K562 (cell line): ENCODE measurements around the gene GTF2H4. TPM values are rescaled to one million over a fixed set of nuclear protein-coding genes. Genes with fewer than 3 reads are reported as not detected.

Source experiments
- BRD4 ChIP-seq: fragments of 200-600 bp; sonication (generic); IDR thresholded peaks from 2 replicates; pipeline ENCODE4 v1.6.1; 2017; ENCODE audit warnings: inconsistent platforms
- ETV5 ChIP-seq: sonication (generic); formaldehyde crosslinking; IDR thresholded peaks from 2 replicates; pipeline ENCODE4 v1.4.0; 2020; ENCODE audit warnings: low read depth, mild to moderate bottlenecking, missing genetic modification reagents
- HEY1 ChIP-seq: fragments of 250-450 bp; sonication (Bioruptor Pico); IDR thresholded peaks from 2 replicates; pipeline ENCODE4 v1.5.0; 2020; ENCODE audit warnings: mild to moderate bottlenecking, moderate library complexity, borderline replicate concordance
- PTBP1 ChIP-seq: fragments of 200-400 bp; formaldehyde crosslinking; IDR thresholded peaks from 2 replicates; pipeline ENCODE4 v1.6.1; 2017; ENCODE audit warnings: low read depth, low read length
- SMARCA4 ChIP-seq: fragments of 450-650 bp; IDR thresholded peaks from 2 replicates; pipeline ENCODE4 v1.6.1; 2016
- ZNF583 ChIP-seq: fragments of 250-450 bp; sonication (Bioruptor Pico); IDR thresholded peaks from 2 replicates; pipeline ENCODE4 v1.4.0; 2020
- ZNF707 ChIP-seq: fragments of 250-450 bp; sonication (Bioruptor Pico); conservative IDR thresholded peaks from 2 replicates; pipeline ENCODE4 v1.8.0; 2022; ENCODE audit warnings: inconsistent platforms, mild to moderate bottlenecking, moderate library complexity
- polyA plus RNA-seq, 8 experiments: library from polyadenylated mRNA; depleted of rRNA in 4 of 8; stranded (reverse) in 5 of 8; unstranded in 3 of 8; fragments of >200 nt; fragmentation: Nextera tagmentation in 2 of 8; fragmentation: Illumina TruSeq in 1 of 8; extraction: Ambion mirVana in 2 of 8; extraction: Trizol in 1 of 8; gene quantifications; 2 replicates each; pipeline versions ENCODE4 v1.2.1 to v1.2.3, GENCODE V29; 2011 to 2014; ENCODE audit warnings: inconsistent platforms in 1 of 8, missing spikeins in 1 of 8
- total RNA-seq, 7 experiments: library from RNA; depleted of rRNA in 6 of 7; stranded (reverse); fragments of >200 nt in 6 of 7; fragmentation: Illumina TruSeq in 2 of 7; extraction: Trizol in 2 of 7; gene quantifications; 2 replicates each; pipeline versions ENCODE4 v1.2.1 to v1.2.3, GENCODE V29; 2011 to 2021; ENCODE audit warnings: low replicate concordance in 1 of 7
- TF ChIP-seq, protein P1 (sequence below), 2 experiments: fragments of 450-650 bp; IDR thresholded peaks; 2 replicates each; pipeline ENCODE4 v1.6.1; 2016; ENCODE audit warnings: mild to moderate bottlenecking in 2 of 2, borderline replicate concordance in 1 of 2, low read depth in 1 of 2, moderate library complexity in 1 of 2
- TF ChIP-seq, protein P2 (sequence below): fragments of 450-650 bp; IDR thresholded peaks from 2 replicates; pipeline ENCODE4 v1.6.1; 2014; ENCODE audit warnings: low read depth, mild to moderate bottlenecking, moderate library complexity, borderline replicate concordance
- TF ChIP-seq, protein P3 (sequence below): fragments of 250-450 bp; sonication (Bioruptor Pico); IDR thresholded peaks from 2 replicates; pipeline ENCODE4 v1.8.0; 2022; ENCODE audit warnings: moderate library complexity, mild to moderate bottlenecking, inconsistent platforms
- TF ChIP-seq, protein P4 (sequence below): fragments of 450-650 bp; conservative IDR thresholded peaks from 2 replicates; pipeline ENCODE4 v1.6.1; 2016; ENCODE audit warnings: missing genetic modification characterization, low read depth, mild to moderate bottlenecking, control low read depth, missing compliant biosample characterization

GTF2H4 gene
- total and polyA plus RNA-seq, 9 of the 15 experiments (the other 6 are each of a cell fraction or from before 2014, with no cell fraction given): 3.6 to 86.1 (median 39.6) TPM

DNA sequence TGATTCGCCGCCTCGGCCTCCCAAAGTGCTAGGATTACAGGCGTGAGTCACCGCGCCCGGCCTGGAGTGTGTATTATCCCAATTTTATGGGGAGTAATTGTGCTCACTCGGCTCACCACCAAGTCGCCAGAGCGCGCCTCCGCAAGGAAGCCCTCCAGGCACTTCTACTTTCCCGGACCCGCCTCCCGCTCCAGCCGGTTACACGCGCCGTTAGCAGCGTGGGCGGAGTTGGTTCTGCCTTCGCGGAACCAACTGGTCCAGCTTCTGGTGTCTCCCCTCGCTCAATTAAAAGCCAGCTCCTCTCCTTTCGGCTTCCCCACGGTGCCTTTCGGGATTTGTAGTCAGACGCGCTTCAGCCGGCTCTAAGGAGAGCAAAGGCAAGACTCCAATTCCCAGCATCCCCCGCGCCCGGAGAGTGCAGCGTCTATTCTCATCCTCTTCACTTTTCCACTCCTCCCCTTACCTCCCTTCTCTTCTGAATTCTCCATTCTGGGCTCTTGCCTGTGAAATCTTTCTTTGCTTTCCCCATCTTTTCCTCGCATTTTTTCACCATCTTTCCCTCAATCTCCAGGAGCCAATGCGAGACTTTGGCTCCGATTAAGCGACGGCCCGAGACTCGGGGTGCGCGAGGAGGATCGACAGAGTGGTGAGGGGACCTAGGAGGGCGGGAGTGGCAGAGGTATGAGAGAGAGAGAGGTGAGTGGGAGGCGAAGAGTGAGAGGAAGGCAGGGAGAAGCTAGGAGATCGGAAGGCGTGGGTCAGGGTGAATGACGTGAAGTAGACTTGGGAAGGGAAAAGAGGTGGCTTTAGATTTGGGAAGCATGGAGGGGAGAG is at the start of gene GTF2H4 (continued):
- TF ChIP-seq, protein P1, sequence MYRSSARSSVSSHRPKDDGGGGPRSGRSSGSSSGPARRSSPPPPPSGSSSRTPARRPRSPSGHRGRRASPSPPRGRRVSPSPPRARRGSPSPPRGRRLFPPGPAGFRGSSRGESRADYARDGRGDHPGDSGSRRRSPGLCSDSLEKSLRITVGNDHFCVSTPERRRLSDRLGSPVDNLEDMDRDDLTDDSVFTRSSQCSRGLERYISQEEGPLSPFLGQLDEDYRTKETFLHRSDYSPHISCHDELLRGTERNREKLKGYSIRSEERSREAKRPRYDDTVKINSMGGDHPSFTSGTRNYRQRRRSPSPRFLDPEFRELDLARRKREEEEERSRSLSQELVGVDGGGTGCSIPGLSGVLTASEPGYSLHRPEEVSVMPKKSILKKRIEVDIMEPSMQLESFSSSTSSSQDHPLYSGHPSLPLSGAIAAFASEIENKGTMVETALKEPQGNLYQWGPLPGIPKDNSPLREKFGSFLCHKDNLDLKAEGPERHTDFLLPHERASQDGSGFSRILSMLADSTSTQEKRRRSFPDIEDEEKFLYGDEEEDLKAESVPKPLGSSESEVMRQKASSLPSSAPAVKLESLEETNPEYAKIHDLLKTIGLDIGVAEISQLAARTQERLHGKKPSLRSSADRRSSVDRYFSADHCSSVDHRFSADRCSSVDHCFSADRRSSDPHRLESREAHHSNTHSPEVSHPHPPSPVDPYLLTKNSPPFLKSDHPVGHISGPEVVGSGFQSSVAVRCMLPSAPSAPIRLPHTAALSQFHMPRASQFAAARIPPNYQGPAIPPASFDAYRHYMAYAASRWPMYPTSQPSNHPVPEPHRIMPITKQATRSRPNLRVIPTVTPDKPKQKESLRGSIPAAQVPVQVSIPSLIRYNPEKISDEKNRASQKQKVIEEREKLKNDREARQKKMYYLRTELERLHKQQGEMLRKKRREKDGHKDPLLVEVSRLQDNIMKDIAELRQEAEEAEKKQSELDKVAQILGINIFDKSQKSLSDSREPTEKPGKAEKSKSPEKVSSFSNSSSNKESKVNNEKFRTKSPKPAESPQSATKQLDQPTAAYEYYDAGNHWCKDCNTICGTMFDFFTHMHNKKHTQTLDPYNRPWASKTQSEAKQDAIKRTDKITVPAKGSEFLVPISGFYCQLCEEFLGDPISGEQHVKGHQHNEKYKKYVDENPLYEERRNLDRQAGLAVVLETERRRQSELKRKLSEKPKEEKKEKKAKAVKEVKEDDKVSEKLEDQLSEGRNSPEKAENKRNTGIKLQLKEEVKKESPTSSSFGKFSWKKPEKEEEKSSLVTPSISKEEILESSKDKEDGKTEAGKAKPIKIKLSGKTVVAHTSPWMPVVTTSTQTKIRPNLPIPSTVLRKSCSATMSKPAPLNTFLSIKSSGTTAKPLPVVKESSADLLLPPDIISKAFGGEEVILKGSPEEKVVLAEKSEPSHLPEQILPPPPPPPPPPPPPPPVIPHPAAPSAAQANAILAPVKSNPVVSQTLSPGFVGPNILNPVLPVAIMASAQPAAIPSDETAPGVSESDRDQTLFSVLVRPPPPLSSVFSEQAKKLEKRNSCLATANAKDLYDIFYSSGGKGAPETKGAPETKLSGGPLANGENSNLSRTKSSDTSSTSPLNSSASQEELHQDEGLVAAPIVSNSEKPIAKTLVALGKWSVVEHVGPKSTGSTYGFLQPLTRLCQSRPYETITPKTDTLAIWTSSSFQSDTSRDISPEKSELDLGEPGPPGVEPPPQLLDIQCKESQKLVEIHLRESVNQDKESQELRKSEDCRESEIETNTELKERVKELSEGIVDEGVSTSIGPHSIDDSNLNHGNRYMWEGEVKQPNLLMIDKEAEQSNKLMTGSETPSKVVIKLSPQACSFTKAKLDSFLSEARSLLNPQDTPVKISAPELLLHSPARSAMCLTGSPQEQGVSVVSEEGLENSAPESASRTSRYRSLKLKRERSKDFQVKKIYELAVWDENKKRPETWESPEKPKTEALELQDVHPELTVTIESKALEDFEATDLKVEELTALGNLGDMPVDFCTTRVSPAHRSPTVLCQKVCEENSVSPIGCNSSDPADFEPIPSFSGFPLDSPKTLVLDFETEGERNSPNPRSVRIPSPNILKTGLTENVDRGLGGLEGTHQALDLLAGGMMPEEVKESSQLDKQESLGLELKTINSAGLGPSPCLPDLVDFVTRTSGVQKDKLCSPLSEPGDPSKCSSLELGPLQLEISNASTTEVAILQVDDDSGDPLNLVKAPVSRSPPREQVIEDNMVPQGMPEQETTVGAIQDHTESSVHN (IDR thresholded peaks at IDR 0.05; ENCODE audit: borderline replicate concordance in 1 of 2, low read depth in 1 of 2): peak in 1 of 2 experiments; percentile 34; a peak in 1 of 4 replicates
- 0 out of 2 replicates have a peak, but pooled peaks have one; percentile 32 for TF ChIP-seq BRD4
- TF ChIP-seq, protein P2, sequence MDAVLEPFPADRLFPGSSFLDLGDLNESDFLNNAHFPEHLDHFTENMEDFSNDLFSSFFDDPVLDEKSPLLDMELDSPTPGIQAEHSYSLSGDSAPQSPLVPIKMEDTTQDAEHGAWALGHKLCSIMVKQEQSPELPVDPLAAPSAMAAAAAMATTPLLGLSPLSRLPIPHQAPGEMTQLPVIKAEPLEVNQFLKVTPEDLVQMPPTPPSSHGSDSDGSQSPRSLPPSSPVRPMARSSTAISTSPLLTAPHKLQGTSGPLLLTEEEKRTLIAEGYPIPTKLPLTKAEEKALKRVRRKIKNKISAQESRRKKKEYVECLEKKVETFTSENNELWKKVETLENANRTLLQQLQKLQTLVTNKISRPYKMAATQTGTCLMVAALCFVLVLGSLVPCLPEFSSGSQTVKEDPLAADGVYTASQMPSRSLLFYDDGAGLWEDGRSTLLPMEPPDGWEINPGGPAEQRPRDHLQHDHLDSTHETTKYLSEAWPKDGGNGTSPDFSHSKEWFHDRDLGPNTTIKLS: peak; percentile 98
- no peak for TF ChIP-seq HEY1
- TF ChIP-seq, protein P3, sequence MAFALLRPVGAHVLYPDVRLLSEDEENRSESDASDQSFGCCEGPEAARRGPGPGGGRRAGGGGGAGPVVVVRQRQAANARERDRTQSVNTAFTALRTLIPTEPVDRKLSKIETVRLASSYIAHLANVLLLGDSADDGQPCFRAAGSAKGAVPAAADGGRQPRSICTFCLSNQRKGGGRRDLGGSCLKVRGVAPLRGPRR (CRISPR knock-in tag): no peak
- peak; percentile 94 for TF ChIP-seq ZNF583 (CRISPR knock-in tag)
- TF ChIP-seq, protein P4, sequence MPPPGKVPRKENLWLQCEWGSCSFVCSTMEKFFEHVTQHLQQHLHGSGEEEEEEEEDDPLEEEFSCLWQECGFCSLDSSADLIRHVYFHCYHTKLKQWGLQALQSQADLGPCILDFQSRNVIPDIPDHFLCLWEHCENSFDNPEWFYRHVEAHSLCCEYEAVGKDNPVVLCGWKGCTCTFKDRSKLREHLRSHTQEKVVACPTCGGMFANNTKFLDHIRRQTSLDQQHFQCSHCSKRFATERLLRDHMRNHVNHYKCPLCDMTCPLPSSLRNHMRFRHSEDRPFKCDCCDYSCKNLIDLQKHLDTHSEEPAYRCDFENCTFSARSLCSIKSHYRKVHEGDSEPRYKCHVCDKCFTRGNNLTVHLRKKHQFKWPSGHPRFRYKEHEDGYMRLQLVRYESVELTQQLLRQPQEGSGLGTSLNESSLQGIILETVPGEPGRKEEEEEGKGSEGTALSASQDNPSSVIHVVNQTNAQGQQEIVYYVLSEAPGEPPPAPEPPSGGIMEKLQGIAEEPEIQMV: peak; percentile 60
- peak; percentile 62; the same call in 1 of the 2 replicates for TF ChIP-seq SMARCA4
- peak; percentile 74 for TF ChIP-seq ETV5
- TF ChIP-seq ZNF707 (CRISPR knock-in tag): 0 out of 2 replicates have a peak, but pooled peaks have one; percentile 23
- TF ChIP-seq PTBP1: peak; percentile 98
